Liver (tissue), 3 donors: ENCODE results near the gene CAV2.

Experiments used
- GABPA ChIP-seq, 2 donors: IDR thresholded peaks in 1 of 2; conservative IDR thresholded peaks in 1 of 2; 2 replicates each; pipeline ENCODE4 v1.6.1; 2016; ENCODE audit warnings: antibody characterized with exemption in 2 of 2, mild to moderate bottlenecking in 1 of 2, moderate library complexity in 1 of 2
- HNF4G ChIP-seq: IDR thresholded peaks from 2 replicates; pipeline ENCODE4 v1.6.1; 2016; ENCODE audit warnings: antibody characterized with exemption
- TAF1 ChIP-seq: conservative IDR thresholded peaks from 2 replicates; pipeline ENCODE4 v1.6.1; 2016; ENCODE audit warnings: antibody characterized with exemption, mild to moderate bottlenecking
- TF ChIP-seq, protein P1 (sequence below): IDR thresholded peaks from 2 replicates; pipeline ENCODE4 v1.6.1; 2016; ENCODE audit warnings: antibody characterized with exemption
- TF ChIP-seq, protein P2 (sequence below): IDR thresholded peaks from 2 replicates; pipeline ENCODE4 v1.6.1; 2016; ENCODE audit warnings: antibody characterized with exemption
- TF ChIP-seq, protein P3 (sequence below): fragments of 150-350 bp; IDR thresholded peaks from 2 replicates; pipeline ENCODE4 v1.5.1; 2017; ENCODE audit warnings: improper control_type of control experiment, low read depth, low read length; ENCODE audit not compliant: missing input control
- TF ChIP-seq, protein P4 (sequence below): IDR thresholded peaks from 2 replicates; pipeline ENCODE4 v1.6.1; 2016; ENCODE audit warnings: antibody characterized with exemption, mild to moderate bottlenecking
- donor health status: healthy.
- donor health status: healthy.

DNA sequence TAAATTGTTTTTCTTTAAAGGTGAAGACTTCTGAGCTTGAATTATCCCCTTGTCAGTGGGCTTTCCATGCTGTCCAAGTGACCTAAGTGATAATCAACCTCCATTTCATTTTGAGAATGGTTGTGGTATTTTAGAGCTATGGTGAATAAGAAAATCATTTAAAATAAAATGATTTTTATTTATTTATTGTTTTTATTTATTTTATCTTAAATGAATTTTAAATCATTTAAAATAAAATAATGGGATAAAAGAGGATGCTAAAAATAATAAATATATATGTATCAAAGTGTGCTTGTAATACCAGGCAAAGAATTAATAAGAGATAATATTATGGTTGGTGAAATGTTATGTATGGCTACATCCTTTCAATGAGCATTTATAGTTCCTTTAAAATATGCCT, 49.8 kb downstream of the CAV2 start:
- TF ChIP-seq, protein P1, sequence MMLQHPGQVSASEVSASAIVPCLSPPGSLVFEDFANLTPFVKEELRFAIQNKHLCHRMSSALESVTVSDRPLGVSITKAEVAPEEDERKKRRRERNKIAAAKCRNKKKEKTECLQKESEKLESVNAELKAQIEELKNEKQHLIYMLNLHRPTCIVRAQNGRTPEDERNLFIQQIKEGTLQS: no peak
- TF ChIP-seq GABPA (IDR thresholded peaks at IDR 0.05 in 1 of 2, conservative IDR thresholded peaks at IDR 0.05 in 1 of 2): no peak
- TF ChIP-seq, protein P2, sequence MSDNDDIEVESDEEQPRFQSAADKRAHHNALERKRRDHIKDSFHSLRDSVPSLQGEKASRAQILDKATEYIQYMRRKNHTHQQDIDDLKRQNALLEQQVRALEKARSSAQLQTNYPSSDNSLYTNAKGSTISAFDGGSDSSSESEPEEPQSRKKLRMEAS: no peak
- TF ChIP-seq, protein P3, sequence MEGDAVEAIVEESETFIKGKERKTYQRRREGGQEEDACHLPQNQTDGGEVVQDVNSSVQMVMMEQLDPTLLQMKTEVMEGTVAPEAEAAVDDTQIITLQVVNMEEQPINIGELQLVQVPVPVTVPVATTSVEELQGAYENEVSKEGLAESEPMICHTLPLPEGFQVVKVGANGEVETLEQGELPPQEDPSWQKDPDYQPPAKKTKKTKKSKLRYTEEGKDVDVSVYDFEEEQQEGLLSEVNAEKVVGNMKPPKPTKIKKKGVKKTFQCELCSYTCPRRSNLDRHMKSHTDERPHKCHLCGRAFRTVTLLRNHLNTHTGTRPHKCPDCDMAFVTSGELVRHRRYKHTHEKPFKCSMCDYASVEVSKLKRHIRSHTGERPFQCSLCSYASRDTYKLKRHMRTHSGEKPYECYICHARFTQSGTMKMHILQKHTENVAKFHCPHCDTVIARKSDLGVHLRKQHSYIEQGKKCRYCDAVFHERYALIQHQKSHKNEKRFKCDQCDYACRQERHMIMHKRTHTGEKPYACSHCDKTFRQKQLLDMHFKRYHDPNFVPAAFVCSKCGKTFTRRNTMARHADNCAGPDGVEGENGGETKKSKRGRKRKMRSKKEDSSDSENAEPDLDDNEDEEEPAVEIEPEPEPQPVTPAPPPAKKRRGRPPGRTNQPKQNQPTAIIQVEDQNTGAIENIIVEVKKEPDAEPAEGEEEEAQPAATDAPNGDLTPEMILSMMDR: no peak
- TF ChIP-seq, protein P4, sequence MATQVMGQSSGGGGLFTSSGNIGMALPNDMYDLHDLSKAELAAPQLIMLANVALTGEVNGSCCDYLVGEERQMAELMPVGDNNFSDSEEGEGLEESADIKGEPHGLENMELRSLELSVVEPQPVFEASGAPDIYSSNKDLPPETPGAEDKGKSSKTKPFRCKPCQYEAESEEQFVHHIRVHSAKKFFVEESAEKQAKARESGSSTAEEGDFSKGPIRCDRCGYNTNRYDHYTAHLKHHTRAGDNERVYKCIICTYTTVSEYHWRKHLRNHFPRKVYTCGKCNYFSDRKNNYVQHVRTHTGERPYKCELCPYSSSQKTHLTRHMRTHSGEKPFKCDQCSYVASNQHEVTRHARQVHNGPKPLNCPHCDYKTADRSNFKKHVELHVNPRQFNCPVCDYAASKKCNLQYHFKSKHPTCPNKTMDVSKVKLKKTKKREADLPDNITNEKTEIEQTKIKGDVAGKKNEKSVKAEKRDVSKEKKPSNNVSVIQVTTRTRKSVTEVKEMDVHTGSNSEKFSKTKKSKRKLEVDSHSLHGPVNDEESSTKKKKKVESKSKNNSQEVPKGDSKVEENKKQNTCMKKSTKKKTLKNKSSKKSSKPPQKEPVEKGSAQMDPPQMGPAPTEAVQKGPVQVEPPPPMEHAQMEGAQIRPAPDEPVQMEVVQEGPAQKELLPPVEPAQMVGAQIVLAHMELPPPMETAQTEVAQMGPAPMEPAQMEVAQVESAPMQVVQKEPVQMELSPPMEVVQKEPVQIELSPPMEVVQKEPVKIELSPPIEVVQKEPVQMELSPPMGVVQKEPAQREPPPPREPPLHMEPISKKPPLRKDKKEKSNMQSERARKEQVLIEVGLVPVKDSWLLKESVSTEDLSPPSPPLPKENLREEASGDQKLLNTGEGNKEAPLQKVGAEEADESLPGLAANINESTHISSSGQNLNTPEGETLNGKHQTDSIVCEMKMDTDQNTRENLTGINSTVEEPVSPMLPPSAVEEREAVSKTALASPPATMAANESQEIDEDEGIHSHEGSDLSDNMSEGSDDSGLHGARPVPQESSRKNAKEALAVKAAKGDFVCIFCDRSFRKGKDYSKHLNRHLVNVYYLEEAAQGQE: no peak
- TF ChIP-seq TAF1: no peak
- TF ChIP-seq HNF4G: no peak
